Keratinocyte (primary cell): Measurements from ENCODE around the gene CAMSAP1. TPM values are rescaled to one million over a fixed set of nuclear protein-coding genes. Genes with fewer than 3 reads are reported as not detected.

Experiments used
- DNase-seq: peaks from one replicate; pipeline ENCODE4 v3.0.0-alpha.2; 2011; ENCODE audit warnings: low read depth, missing footprints, low spot score
- FAIRE-seq: peaks from 2 replicates; lab custom pipeline; 2011; peaks lifted over from hg19 to GRCh38; lab: Jason Lieb, UNC
- H2AFZ ChIP-seq: 2 replicates; pipeline ENCODE4 v1.6.0; 2012; ENCODE audit warnings: low read length, control low read depth, inconsistent platforms; ENCODE audit not compliant: control insufficient read depth
- H3K27ac ChIP-seq: 2 replicates; pipeline ENCODE4 v1.5.1; 2011; ENCODE audit warnings: low read length; ENCODE audit not compliant: control insufficient read depth, insufficient read depth
- H3K27me3 ChIP-seq: 3 replicates; pipeline ENCODE4 v1.6.0; 2011; ENCODE audit warnings: low read length; ENCODE audit not compliant: control insufficient read depth, insufficient read depth; ENCODE audit errors: extremely low read depth
- H3K36me3 ChIP-seq, 2 experiments: 2 replicates in 1 of 2; 3 replicates in 1 of 2; pipeline ENCODE4 v1.5.1; 2011; ENCODE audit warnings: low read length in 2 of 2, mild to moderate bottlenecking in 1 of 2; ENCODE audit not compliant: control insufficient read depth in 2 of 2, insufficient read depth in 2 of 2; ENCODE audit errors: extremely low read depth in 1 of 2
- H3K4me1 ChIP-seq: 3 replicates; pipeline ENCODE4 v1.5.1; 2011; ENCODE audit warnings: low read length; ENCODE audit not compliant: control insufficient read depth, insufficient read depth; ENCODE audit errors: extremely low read depth
- H3K4me2 ChIP-seq: 3 replicates; pipeline ENCODE4 v1.6.0; 2011; ENCODE audit warnings: low read depth, low read length; ENCODE audit not compliant: control insufficient read depth, insufficient read depth; ENCODE audit errors: extremely low read depth
- H3K4me3 ChIP-seq, 3 experiments: fragments of 200-600 bp in 1 of 3; sonication (generic) in 1 of 3; 2 replicates in 2 of 3; 3 replicates in 1 of 3; pipeline ENCODE4 v1.5.1; 2011 to 2016; ENCODE audit warnings: low read length in 3 of 3, mild to moderate bottlenecking in 3 of 3, control low read depth in 2 of 3, inconsistent platforms in 1 of 3, low read depth in 1 of 3, mixed read lengths in 1 of 3, mixed run types in 1 of 3, moderate library complexity in 1 of 3; ENCODE audit not compliant: control insufficient read depth in 2 of 3, insufficient read depth in 2 of 3; ENCODE audit errors: extremely low read depth in 1 of 3
- H3K79me2 ChIP-seq: 2 replicates; pipeline ENCODE4 v1.6.0; 2012; ENCODE audit warnings: low read length; ENCODE audit not compliant: control insufficient read depth, insufficient read depth
- H3K9ac ChIP-seq: 3 replicates; pipeline ENCODE4 v1.6.0; 2011; ENCODE audit warnings: low read length; ENCODE audit not compliant: control insufficient read depth, insufficient read depth; ENCODE audit errors: extremely low read depth
- H3K9me1 ChIP-seq: 3 replicates; pipeline ENCODE4 v1.6.0; 2011; ENCODE audit warnings: low read length; ENCODE audit not compliant: control insufficient read depth, insufficient read depth; ENCODE audit errors: extremely low read depth
- H3K9me3 ChIP-seq: 2 replicates; pipeline ENCODE4 v1.5.1; 2012; ENCODE audit warnings: low read depth, low read length; ENCODE audit not compliant: control insufficient read depth
- H4K20me1 ChIP-seq: 3 replicates; pipeline ENCODE4 v1.6.0; 2011; ENCODE audit warnings: low read length; ENCODE audit not compliant: control insufficient read depth, insufficient read depth; ENCODE audit errors: extremely low read depth
- EZH2 ChIP-seq: IDR thresholded peaks from one replicate; pipeline ENCODE4 v1.6.1; 2012; ENCODE audit warnings: inconsistent platforms, mild to moderate bottlenecking, low read length, moderate library complexity
- dilution Hi-C: fragments of 300-500 bp; cut with MboI; formaldehyde crosslinking; loops from one replicate; pipeline ENCODE4 v1.7.0; 2020; ENCODE audit warnings: low sequenced_read_pairs; ENCODE audit not compliant: extremely low pct_ligation_motif_present
- polyA plus RNA-seq, 5 experiments: library from polyadenylated mRNA; depleted of rRNA in 3 of 5; stranded (reverse) in 3 of 5; stranded (forward) in 1 of 5; unstranded in 1 of 5; fragments of >200 nt; gene quantifications; 1 replicate in 1 of 5; 2 replicates in 3 of 5; 3 replicates in 1 of 5; pipeline versions ENCODE4 v1.2.1 to v1.2.3, GENCODE V29; 2011 to 2012; ENCODE audit warnings: missing spikeins in 2 of 5, low read depth in 1 of 5, low replicate concordance in 1 of 5
- TF ChIP-seq, protein P1 (sequence below), 3 experiments: IDR thresholded peaks in 1 of 3; conservative IDR thresholded peaks in 1 of 3; optimal IDR thresholded peaks in 1 of 3; 2 replicates in 2 of 3; 3 replicates in 1 of 3; pipeline versions ENCODE3 to v1.5.1; 2011; ENCODE audit warnings: low read length in 3 of 3, mild to moderate bottlenecking in 3 of 3, moderate library complexity in 2 of 3, control low read depth in 1 of 3, inconsistent platforms in 1 of 3; ENCODE audit not compliant: insufficient read depth in 2 of 3; ENCODE audit errors: extremely low read depth in 1 of 3

CAMSAP1 gene
- polyA plus RNA-seq, 1 donor (not counting 4 experiments of a cell fraction or from before 2014, with no cell fraction given) = 8.3 TPM

DNA sequence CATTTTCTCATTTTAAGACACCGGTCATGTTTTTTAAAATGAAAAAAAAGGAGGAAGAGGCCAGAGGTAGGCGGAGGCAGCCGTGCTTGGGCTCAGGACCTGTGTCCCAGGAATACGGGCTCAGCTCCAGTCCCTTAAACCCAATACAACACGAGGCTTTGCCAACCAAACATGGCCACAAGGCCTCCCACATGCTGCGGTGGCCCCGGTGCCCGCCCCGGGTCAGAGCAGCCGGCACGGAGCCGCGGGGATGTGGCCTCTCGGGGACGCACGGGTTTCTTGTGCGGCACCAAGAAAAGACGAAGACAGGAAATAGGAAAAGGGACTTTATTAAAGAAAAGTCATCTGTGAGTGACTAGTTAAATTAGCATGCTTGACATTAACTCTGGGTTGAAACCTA, 25.3 kb upstream of the CAMSAP1 start:
- H3K9me1 ChIP-seq = no peaks in the 10 kb centered on the region
- no peak for FAIRE-seq
- dilution Hi-C loops = no loop called here
- no peaks in the 10 kb centered on the region for H3K79me2 ChIP-seq
- DNase-seq = no peak
- H3K4me3 ChIP-seq = no peak overlapping the region
- no peaks in the 10 kb centered on the region for H4K20me1 ChIP-seq
- H3K4me2 ChIP-seq = no peak overlapping the region
- H3K27me3 ChIP-seq = no peaks in the 10 kb centered on the region
- TF ChIP-seq EZH2 = no peak
- TF ChIP-seq, protein P1, sequence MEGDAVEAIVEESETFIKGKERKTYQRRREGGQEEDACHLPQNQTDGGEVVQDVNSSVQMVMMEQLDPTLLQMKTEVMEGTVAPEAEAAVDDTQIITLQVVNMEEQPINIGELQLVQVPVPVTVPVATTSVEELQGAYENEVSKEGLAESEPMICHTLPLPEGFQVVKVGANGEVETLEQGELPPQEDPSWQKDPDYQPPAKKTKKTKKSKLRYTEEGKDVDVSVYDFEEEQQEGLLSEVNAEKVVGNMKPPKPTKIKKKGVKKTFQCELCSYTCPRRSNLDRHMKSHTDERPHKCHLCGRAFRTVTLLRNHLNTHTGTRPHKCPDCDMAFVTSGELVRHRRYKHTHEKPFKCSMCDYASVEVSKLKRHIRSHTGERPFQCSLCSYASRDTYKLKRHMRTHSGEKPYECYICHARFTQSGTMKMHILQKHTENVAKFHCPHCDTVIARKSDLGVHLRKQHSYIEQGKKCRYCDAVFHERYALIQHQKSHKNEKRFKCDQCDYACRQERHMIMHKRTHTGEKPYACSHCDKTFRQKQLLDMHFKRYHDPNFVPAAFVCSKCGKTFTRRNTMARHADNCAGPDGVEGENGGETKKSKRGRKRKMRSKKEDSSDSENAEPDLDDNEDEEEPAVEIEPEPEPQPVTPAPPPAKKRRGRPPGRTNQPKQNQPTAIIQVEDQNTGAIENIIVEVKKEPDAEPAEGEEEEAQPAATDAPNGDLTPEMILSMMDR (optimal IDR thresholded peaks at IDR 0.05 in 1 of 3, IDR thresholded peaks at IDR 0.05 in 1 of 3, conservative IDR thresholded peaks at IDR 0.05 in 1 of 3; ENCODE audit: extremely low read depth in 1 of 3, insufficient read depth in 2 of 3, low read length in 3 of 3) = no peak
- peaks cover 3% of the 10 kb centered on the region for H3K4me1 ChIP-seq
- H3K9ac ChIP-seq = no peak overlapping the region
- no peak overlapping the region for H2AFZ ChIP-seq
- H3K9me3 ChIP-seq = no peaks in the 10 kb centered on the region
- no peak overlapping the region for H3K27ac ChIP-seq
- H3K36me3 ChIP-seq = peaks cover 22% of the 10 kb centered on the region in 2 experiments

DNA sequence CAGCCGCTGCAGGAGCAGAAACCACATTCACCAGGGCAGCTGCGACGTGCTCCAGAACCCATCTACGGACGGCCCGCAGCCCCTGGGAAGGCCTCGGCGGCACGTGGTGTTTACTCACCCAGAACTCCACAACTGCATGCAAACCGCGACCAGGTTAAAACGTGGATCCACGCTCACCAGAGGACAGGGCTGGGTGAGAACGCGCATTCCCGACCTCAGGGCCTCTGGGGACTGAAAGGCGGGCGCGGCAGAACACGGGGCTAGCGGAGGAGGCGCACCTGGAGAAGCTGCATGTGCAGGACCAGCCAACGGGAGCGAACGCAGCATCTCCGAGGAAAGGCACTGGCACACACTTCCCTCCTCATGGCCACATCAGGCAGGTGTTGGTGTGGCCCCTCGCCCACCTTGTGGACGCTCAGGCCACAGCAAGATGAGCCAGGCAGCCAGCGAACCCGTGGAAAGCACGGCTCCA, 24.0 kb upstream of the CAMSAP1 start:
- no peaks in the 10 kb centered on the region for H3K79me2 ChIP-seq
- peaks cover 17 to 18% of the 10 kb centered on the region in 2 experiments for H3K36me3 ChIP-seq
- H3K9me1 ChIP-seq = no peaks in the 10 kb centered on the region
- no peak overlapping the region for H3K4me3 ChIP-seq
- H4K20me1 ChIP-seq = peaks cover 2% of the 10 kb centered on the region
- no peak overlapping the region for H3K27ac ChIP-seq
- H3K4me2 ChIP-seq = no peak overlapping the region
- no peaks in the 10 kb centered on the region for H3K9me3 ChIP-seq
- no peak for FAIRE-seq
- no peak overlapping the region for H3K9ac ChIP-seq
- dilution Hi-C loops = no loop called here
- no peaks in the 10 kb centered on the region for H3K27me3 ChIP-seq
- peaks cover 14% of the 10 kb centered on the region for H3K4me1 ChIP-seq
- DNase-seq = no peak
- no peak overlapping the region for H2AFZ ChIP-seq
- TF ChIP-seq EZH2 = no peak
- TF ChIP-seq, protein P1 (optimal IDR thresholded peaks at IDR 0.05 in 1 of 3, IDR thresholded peaks at IDR 0.05 in 1 of 3, conservative IDR thresholded peaks at IDR 0.05 in 1 of 3; ENCODE audit: extremely low read depth in 1 of 3, insufficient read depth in 2 of 3, low read length in 3 of 3) = no peak
